PC-3 (cell line): Measurements from ENCODE around the gene ESR1.

Experiments used
- EZH2phosphoT487 ChIP-seq: fragments of 300-600 bp; sonication (generic); IDR thresholded peaks from 2 replicates; pipeline ENCODE4 v1.6.1; 2018; ENCODE audit warnings: mild to moderate bottlenecking, antibody characterized with exemption, low read length, borderline replicate concordance
- TF ChIP-seq, protein P1 (sequence below): fragments of 300-600 bp; sonication (generic); conservative IDR thresholded peaks from 2 replicates; pipeline ENCODE4 v1.5.1; 2017; ENCODE audit warnings: antibody characterized with exemption, low read depth, mild to moderate bottlenecking, low read length

- TF ChIP-seq, protein P1, sequence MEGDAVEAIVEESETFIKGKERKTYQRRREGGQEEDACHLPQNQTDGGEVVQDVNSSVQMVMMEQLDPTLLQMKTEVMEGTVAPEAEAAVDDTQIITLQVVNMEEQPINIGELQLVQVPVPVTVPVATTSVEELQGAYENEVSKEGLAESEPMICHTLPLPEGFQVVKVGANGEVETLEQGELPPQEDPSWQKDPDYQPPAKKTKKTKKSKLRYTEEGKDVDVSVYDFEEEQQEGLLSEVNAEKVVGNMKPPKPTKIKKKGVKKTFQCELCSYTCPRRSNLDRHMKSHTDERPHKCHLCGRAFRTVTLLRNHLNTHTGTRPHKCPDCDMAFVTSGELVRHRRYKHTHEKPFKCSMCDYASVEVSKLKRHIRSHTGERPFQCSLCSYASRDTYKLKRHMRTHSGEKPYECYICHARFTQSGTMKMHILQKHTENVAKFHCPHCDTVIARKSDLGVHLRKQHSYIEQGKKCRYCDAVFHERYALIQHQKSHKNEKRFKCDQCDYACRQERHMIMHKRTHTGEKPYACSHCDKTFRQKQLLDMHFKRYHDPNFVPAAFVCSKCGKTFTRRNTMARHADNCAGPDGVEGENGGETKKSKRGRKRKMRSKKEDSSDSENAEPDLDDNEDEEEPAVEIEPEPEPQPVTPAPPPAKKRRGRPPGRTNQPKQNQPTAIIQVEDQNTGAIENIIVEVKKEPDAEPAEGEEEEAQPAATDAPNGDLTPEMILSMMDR = no peak
- no peak for TF ChIP-seq EZH2phosphoT487
Measured at GRCh38 chr6:152078001-152078400, 270.5 kb downstream of the ESR1 start.
